CD8-positive, alpha-beta memory T cell (primary cell): ENCODE results near the gene RPS25. TPM values are rescaled to one million over a fixed set of nuclear protein-coding genes. Genes with fewer than 3 reads are reported as not detected.
"Not testable (repeated sequence)": the region's sequence is repeated elsewhere in the genome, so short reads cannot be mapped to it uniquely, and the experiment has no call there.

Experiments
- CTCF ChIA-PET: fragments of 350-600 bp; sonication (Branson Sonifier 250); formaldehyde crosslinking; loops from one replicate; lab custom pipeline; 2021; ENCODE audit warnings: antibody characterized with exemption; lab: Charles Lee
- POLR2A ChIA-PET: fragments of 350-600 bp; sonication (Branson Sonifier 250); formaldehyde crosslinking; loops from one replicate; lab custom pipeline; 2021; ENCODE audit warnings: antibody characterized with exemption; lab: Charles Lee
- DNase-seq, 5 donors: peaks; one replicate each; pipeline versions ENCODE4 v3.0.0 to v3.0.0-alpha.2; 2020 to 2022; ENCODE audit warnings: mixed read lengths in 1 of 5
- H3K27ac ChIP-seq: one replicate; pipeline ENCODE4 v1.7.0; 2013; ENCODE audit warnings: low read depth, mild to moderate bottlenecking, low read length, moderate library complexity
- H3K27me3 ChIP-seq: 2 replicates; pipeline ENCODE4 v1.7.0; 2013; ENCODE audit warnings: low read length, mild to moderate bottlenecking; ENCODE audit not compliant: insufficient read depth, poor library complexity, severe bottlenecking
- H3K36me3 ChIP-seq: 2 replicates; pipeline ENCODE4 v1.7.0; 2013; ENCODE audit warnings: mild to moderate bottlenecking, low read length, moderate library complexity; ENCODE audit not compliant: insufficient read depth
- H3K4me1 ChIP-seq: 2 replicates; pipeline ENCODE4 v1.7.0; 2013; ENCODE audit warnings: mild to moderate bottlenecking, low read length, moderate library complexity; ENCODE audit not compliant: insufficient read depth
- H3K4me3 ChIP-seq: 2 replicates; pipeline ENCODE4 v1.7.0; 2013; ENCODE audit warnings: mild to moderate bottlenecking, low read length
- H3K9me3 ChIP-seq: 2 replicates; pipeline ENCODE4 v1.7.0; 2013; ENCODE audit warnings: mild to moderate bottlenecking, low read length
- H3K27ac Mint-ChIP-seq, 8 donors: one replicate each; pipeline ENCODE4 v1.8.0; 2020 to 2021; ENCODE audit warnings: mixed read lengths in 8 of 8, mild to moderate bottlenecking in 6 of 8, inconsistent platforms in 3 of 8, moderate library complexity in 3 of 8
- H3K27me3 Mint-ChIP-seq, 2 donors: one replicate each; pipeline ENCODE4 v1.8.0; 2020 to 2021; ENCODE audit warnings: mixed read lengths in 2 of 2, mild to moderate bottlenecking in 1 of 2, moderate library complexity in 1 of 2
- H3K36me3 Mint-ChIP-seq, 3 donors: one replicate each; pipeline ENCODE4 v1.8.0; 2020 to 2021; ENCODE audit warnings: mixed read lengths in 3 of 3, inconsistent platforms in 1 of 3, mild to moderate bottlenecking in 1 of 3
- H3K4me1 Mint-ChIP-seq, 3 donors: one replicate each; pipeline ENCODE4 v1.8.0; 2020 to 2021; ENCODE audit warnings: mixed read lengths in 3 of 3, inconsistent platforms in 1 of 3, mild to moderate bottlenecking in 1 of 3
- H3K4me3 Mint-ChIP-seq, 7 donors: one replicate each; pipeline ENCODE4 v1.8.0; 2020 to 2021; ENCODE audit warnings: mixed read lengths in 7 of 7, mild to moderate bottlenecking in 6 of 7, moderate library complexity in 4 of 7, inconsistent platforms in 2 of 7
- H3K9me3 Mint-ChIP-seq, 5 donors: one replicate each; pipeline ENCODE4 v1.8.0; 2020 to 2022; ENCODE audit warnings: mixed read lengths in 5 of 5, mild to moderate bottlenecking in 3 of 5, moderate library complexity in 2 of 5, inconsistent platforms in 1 of 5
- polyA plus RNA-seq: library from polyadenylated mRNA; unstranded; fragments of 300-500 nt; fragmentation: Illumina TruSeq; gene quantifications from one replicate; pipeline ENCODE4 v1.2.3, GENCODE V29; 2021
- total RNA-seq, 2 experiments: library from RNA; stranded (reverse); gene quantifications; one replicate each; pipeline ENCODE4 v1.2.3, GENCODE V29; 2021

Gene RPS25
- total and polyA plus RNA-seq, 3 experiments from 2014 or later = 1,415 to 4,526 (median 1,447) TPM

DNA sequence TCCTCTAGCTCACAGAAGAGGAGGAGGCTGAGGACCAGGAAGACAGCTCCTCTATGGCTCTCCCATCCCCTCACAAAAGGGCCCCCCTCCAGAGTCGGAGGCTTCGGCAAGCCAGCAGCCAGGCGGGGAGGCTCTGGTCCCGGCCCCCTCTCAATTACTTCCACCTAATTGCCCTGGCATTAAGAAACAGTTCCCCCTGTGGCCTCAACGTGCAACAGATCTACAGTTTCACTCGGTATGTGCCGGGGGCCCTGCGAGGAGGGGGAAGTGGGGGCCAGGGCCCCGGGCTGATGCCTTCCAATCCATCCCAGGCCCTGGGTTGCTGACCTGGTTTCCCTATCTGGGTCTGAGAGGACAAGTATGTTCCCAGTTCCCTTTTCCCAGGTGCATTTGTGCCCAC is 38.7 kb downstream of the RPS25 start:
- no peak overlapping the region for H3K4me3 Mint-ChIP-seq
- ChIA-PET POLR2A (no interaction called here), CTCF (no interaction called here)
- H3K4me3 ChIP-seq = no peak overlapping the region
- peaks cover 0 to 4% (median 0%) of the 10 kb centered on the region in 3 donors for H3K36me3 Mint-ChIP-seq
- no peaks in the 10 kb centered on the region for H3K4me1 ChIP-seq
- H3K27me3 Mint-ChIP-seq = peaks cover 6 to 27% of the 10 kb centered on the region in 2 donors
- no peaks in the 10 kb centered on the region for H3K27me3 ChIP-seq
- H3K9me3 ChIP-seq = no peaks in the 10 kb centered on the region
- no peaks in the 10 kb centered on the region for H3K9me3 Mint-ChIP-seq
- H3K36me3 ChIP-seq = no peaks in the 10 kb centered on the region
- H3K27ac ChIP-seq = no peak overlapping the region
- H3K4me1 Mint-ChIP-seq = no peaks in the 10 kb centered on the region
- DNase-seq = no peak
- H3K27ac Mint-ChIP-seq = no peak overlapping the region

DNA sequence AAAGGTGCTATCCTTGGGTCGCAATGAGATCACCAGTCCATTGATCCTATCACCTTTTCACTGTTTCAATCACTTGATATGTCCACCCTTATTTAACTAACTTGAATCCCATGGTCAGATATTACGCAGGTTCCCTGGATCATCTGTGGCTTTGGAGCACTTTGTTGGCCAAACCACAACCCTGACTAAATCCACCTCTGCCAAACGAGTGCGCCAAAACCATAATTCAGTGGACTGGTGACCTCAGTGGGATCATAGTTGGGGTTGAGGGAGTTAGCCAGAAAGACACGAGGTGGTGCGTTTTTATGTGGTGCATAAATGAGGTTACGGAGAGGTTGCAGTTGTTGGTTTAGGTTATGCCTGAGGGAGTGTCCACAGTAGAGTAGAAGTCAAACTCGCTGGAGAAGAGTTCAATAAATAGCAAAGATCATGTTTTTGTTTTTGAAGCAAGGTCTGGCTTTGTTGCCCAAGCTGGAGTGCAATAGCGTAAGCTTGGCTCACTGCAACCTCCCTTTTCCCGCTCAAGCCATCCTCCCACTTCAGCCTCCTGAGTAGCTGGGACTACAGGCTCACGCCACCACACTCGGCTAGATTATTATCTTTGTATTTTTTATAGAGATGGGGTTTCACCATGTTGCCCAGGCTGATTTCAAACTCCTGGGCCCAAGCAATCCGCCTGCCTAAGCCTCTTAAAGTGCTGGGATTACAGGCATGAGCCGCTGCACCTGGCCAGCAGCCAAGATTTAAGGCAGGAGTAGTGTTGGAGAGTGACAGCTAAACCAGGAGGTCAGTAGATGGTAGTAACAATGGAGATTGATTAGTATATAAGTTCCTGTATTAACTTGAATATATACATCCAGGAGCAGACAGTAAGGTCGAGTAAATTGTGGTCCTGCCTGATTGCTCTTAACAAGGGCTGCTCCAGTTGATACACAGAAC is 42.1 kb downstream of the RPS25 start:
- H3K36me3 Mint-ChIP-seq = peaks cover 0 to 4% (median 0%) of the 10 kb centered on the region in 3 donors
- CTCF ChIA-PET = no interaction called here
- no peaks in the 10 kb centered on the region for H3K9me3 ChIP-seq

DNA sequence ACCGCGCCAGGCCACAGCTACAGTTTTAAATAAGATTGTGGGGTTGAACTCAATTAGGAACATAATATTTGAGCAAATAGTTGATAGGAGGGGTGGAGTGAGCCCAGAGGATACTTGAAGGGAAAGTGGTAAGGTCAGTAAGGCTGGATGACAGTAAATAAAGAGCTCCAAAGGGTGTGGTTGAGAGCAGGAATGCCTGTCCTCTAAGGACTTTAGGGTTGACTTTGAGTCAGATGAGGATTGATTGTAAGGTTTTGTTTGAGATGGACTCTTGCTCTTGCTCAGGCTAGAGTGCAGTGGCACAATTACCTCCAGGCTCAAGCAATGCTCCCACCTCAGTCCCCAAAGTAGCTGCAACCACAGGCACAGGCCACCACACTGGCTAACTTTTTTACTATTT is 44.2 kb downstream of the RPS25 start:
- H3K9me3 ChIP-seq = no peaks in the 10 kb centered on the region
- H3K4me1 ChIP-seq = no peaks in the 10 kb centered on the region
- H3K27ac ChIP-seq = no peak overlapping the region
- H3K27me3 ChIP-seq = no peaks in the 10 kb centered on the region
- H3K36me3 Mint-ChIP-seq = peaks cover 0 to 4% (median 0%) of the 10 kb centered on the region in 3 donors
- no peak for DNase-seq
- H3K4me1 Mint-ChIP-seq = no peaks in the 10 kb centered on the region
- H3K27ac Mint-ChIP-seq = peak overlapping the region in 1 of 8 donors; percentile 59
- POLR2A ChIA-PET = no interaction called here
- no peak overlapping the region for H3K4me3 Mint-ChIP-seq
- CTCF ChIA-PET = interaction anchor here (1.5 kb wide), 1 partner anchor 17 kb away, joined by 3 read pairs; no protein-coding TSS in a partner anchor
- H3K27me3 Mint-ChIP-seq = peaks cover 7 to 47% of the 10 kb centered on the region in 2 donors
- no peaks in the 10 kb centered on the region for H3K9me3 Mint-ChIP-seq
- no peak overlapping the region for H3K4me3 ChIP-seq
- no peaks in the 10 kb centered on the region for H3K36me3 ChIP-seq

More for the DNA sequence above, 42.1 kb downstream of the RPS25 start:
- POLR2A ChIA-PET = interaction anchor here (0.7 kb wide), 1 partner anchor 369 kb away, joined by 3 read pairs; the partner anchor contains the start of gene PHLDB1
- Histone ChIP-seq H3K27ac (no peak overlapping the region), H3K36me3 (no peaks in the 10 kb centered on the region), H3K27me3 (no peaks in the 10 kb centered on the region), H3K4me3 (no peak overlapping the region), H3K4me1 (no peaks in the 10 kb centered on the region)
- no peak overlapping the region for H3K27ac Mint-ChIP-seq
- H3K4me1 Mint-ChIP-seq = no peaks in the 10 kb centered on the region
- DNase-seq = no peak
- H3K9me3 Mint-ChIP-seq = no peaks in the 10 kb centered on the region
- H3K4me3 Mint-ChIP-seq = no peak overlapping the region
- H3K27me3 Mint-ChIP-seq = peaks cover 9 to 43% of the 10 kb centered on the region in 2 donors

DNA sequence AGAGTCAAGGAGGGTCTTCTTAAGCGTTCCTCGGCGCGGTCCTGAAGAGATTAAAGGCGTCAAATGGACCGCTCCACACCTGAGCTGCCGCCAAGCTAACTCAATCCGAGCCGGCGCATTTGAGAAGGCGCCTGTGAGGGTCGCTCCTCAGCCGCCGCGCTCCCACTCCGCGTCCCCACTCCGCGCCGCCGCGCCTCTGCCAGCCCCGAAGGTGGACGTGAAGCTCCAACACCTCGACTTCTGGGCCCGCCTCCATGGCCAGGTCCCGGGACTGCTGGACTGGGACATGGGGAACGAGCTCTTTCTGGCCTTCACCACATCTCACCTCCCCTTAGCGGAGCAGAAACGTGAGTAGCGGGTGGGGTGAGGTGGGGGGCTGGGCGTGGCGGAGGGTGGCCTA is 46.5 kb downstream of the RPS25 start, which contains the start of gene FOXR1:
TSS of gene FOXR1 (plus strand) at position 116 of the 400 bp plus-strand sequence. CDS start at position 287, 171 bp downstream.
- H3K4me3 Mint-ChIP-seq = no peak within 1 kb of the TSS
- Histone ChIP-seq H3K4me3 (no peak within 1 kb of the TSS), H3K36me3 (no peaks in the 10 kb centered on the region), H3K27me3 (no peaks in the 10 kb centered on the region), H3K9me3 (no peaks in the 10 kb centered on the region), H3K4me1 (no peaks in the 10 kb centered on the region), H3K27ac (no peak within 1 kb of the TSS)
- peaks cover 5 to 35% of the 10 kb centered on the region in 2 donors for H3K27me3 Mint-ChIP-seq
- no peak for DNase-seq
- H3K9me3 Mint-ChIP-seq = no peaks in the 10 kb centered on the region
- H3K4me1 Mint-ChIP-seq = no peaks in the 10 kb centered on the region
- H3K27ac Mint-ChIP-seq = no peak within 1 kb of the TSS
- peaks cover 0 to 4% (median 0%) of the 10 kb centered on the region in 3 donors for H3K36me3 Mint-ChIP-seq
- CTCF ChIA-PET = no interaction called here
- POLR2A ChIA-PET = interaction anchor here (0.6 kb wide), 1 partner anchor 28 kb away, joined by 4 read pairs; no protein-coding TSS in a partner anchor

DNA sequence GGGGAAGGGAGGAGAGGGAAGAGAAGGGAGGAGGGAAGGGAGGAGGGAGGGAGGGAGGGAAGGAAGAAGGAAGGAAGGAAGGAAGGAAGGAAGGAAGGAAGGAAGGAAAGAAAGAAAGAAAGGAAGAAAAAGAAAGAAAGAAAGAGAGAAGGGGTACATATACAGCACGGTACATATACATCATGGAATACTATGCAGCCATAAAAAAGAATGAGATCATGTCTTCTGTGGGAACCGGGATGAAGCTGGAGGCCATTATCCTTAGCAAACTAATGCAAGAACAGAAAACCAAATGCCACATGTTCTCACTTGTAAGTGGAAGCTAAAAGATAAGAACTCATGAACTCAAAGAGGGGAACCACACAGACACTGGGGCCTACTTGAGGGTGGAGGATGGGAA is 48.6 kb downstream of the RPS25 start:
- H3K4me1 Mint-ChIP-seq, POLR2A ChIA-PET, H3K4me1 ChIP-seq, H3K27ac ChIP-seq, H3K4me3 ChIP-seq, H3K9me3 Mint-ChIP-seq, DNase-seq, H3K27me3 ChIP-seq, H3K27ac Mint-ChIP-seq, H3K36me3 ChIP-seq, H3K36me3 Mint-ChIP-seq, H3K4me3 Mint-ChIP-seq, H3K9me3 ChIP-seq: not testable (repeated sequence)
- CTCF ChIA-PET = interaction anchor here (3.1 kb wide), 1 partner anchor 12 kb away, joined by 12 read pairs; the partner anchor contains the start of gene UPK2
- peaks cover 5 to 21% of the 10 kb centered on the region in 2 donors for H3K27me3 Mint-ChIP-seq

Other genes starting within 250 kb of the RPS25 start
- gene DDX6, start 227.2 kb downstream of the RPS25 start, total RNA-seq = 100 to 1,000 TPM; 187 to 189 TPM
- gene DDX6, start 227.2 kb downstream of the RPS25 start, polyA plus RNA-seq = 85.6 TPM
- gene CXCR5, start 134.5 kb downstream of the RPS25 start, total RNA-seq = 1 to 10 TPM; 5.8 to 6.3 TPM
- 4.5 TPM for gene CXCR5, start 134.5 kb downstream of the RPS25 start, polyA plus RNA-seq
- 10 to 100 TPM; 39.6 to 42.8 TPM for gene BCL9L, start 92.4 kb downstream of the RPS25 start, total RNA-seq
- gene BCL9L, start 92.4 kb downstream of the RPS25 start, polyA plus RNA-seq = 9.1 TPM
- gene UPK2, start 62.0 kb downstream of the RPS25 start, total RNA-seq = under 1 TPM in 1 of 2 experiments, not detected in 1; 0.22 TPM
- not detected for gene UPK2, start 62.0 kb downstream of the RPS25 start, polyA plus RNA-seq
- gene FOXR1, start 46.6 kb downstream of the RPS25 start, total RNA-seq = not detected
- not detected for gene FOXR1, start 46.6 kb downstream of the RPS25 start, polyA plus RNA-seq
- gene CENATAC, start 20.2 kb downstream of the RPS25 start, total RNA-seq = 10 to 100 TPM; 29.1 to 34.6 TPM
- 10.1 TPM for gene CENATAC, start 20.2 kb downstream of the RPS25 start, polyA plus RNA-seq
- gene TRAPPC4, start 423 bp upstream of the RPS25 start, total RNA-seq = 100 to 1,000 TPM; 154 TPM
- gene TRAPPC4, start 423 bp upstream of the RPS25 start, polyA plus RNA-seq = 125 TPM
- 10 to 100 TPM; 22.7 to 28.5 TPM for gene SLC37A4, start 12.5 kb upstream of the RPS25 start, total RNA-seq
- gene SLC37A4, start 12.5 kb upstream of the RPS25 start, polyA plus RNA-seq = 11.3 TPM
- 100 to 1,000 TPM; 181 TPM for gene HYOU1, start 38.9 kb upstream of the RPS25 start, total RNA-seq
- gene HYOU1, start 38.9 kb upstream of the RPS25 start, polyA plus RNA-seq = 33.4 TPM
- gene VPS11, start 49.5 kb upstream of the RPS25 start, total RNA-seq = 10 to 100 TPM; 25.3 to 26.0 TPM
- gene VPS11, start 49.5 kb upstream of the RPS25 start, polyA plus RNA-seq = 51.5 TPM
- 10 to 100 TPM; 35.5 to 38.4 TPM for gene HMBS, start 66.5 kb upstream of the RPS25 start, total RNA-seq
- 21.8 TPM for gene HMBS, start 66.5 kb upstream of the RPS25 start, polyA plus RNA-seq
- gene DPAGT1, start 83.5 kb upstream of the RPS25 start, total RNA-seq = 10 to 100 TPM; 69.7 to 78.6 TPM
- 45.7 TPM for gene DPAGT1, start 83.5 kb upstream of the RPS25 start, polyA plus RNA-seq
- gene C2CD2L, start 89.0 kb upstream of the RPS25 start, total RNA-seq = 10 to 100 TPM; 26.3 to 26.5 TPM
- gene C2CD2L, start 89.0 kb upstream of the RPS25 start, polyA plus RNA-seq = 9.9 TPM
- gene HINFP, start 103.2 kb upstream of the RPS25 start, total RNA-seq = 10 to 100 TPM; 26.8 to 29.1 TPM
- 14.6 TPM for gene HINFP, start 103.2 kb upstream of the RPS25 start, polyA plus RNA-seq
- under 1 TPM; 0.11 to 0.18 TPM for gene ABCG4, start 130.7 kb upstream of the RPS25 start, total RNA-seq
- gene ABCG4, start 130.7 kb upstream of the RPS25 start, polyA plus RNA-seq = not detected
- 10 to 100 TPM; 16.1 to 16.7 TPM for gene NLRX1, start 150.4 kb upstream of the RPS25 start, total RNA-seq
- gene NLRX1, start 150.4 kb upstream of the RPS25 start, polyA plus RNA-seq = 11.3 TPM
- gene NHERF4, start 167.1 kb upstream of the RPS25 start, total RNA-seq = under 1 TPM in 1 of 2 experiments, not detected in 1; 0.42 TPM
- not detected for gene NHERF4, start 167.1 kb upstream of the RPS25 start, polyA plus RNA-seq
- gene CBL, start 188.0 kb upstream of the RPS25 start, total RNA-seq = 10 to 100 TPM; 25.9 to 26.1 TPM
- 10.4 TPM for gene CBL, start 188.0 kb upstream of the RPS25 start, polyA plus RNA-seq